Urinary bladder (tissue), 4 donors: Measurements from ENCODE around the gene SKI. TPM values are rescaled to one million over a fixed set of nuclear protein-coding genes. Genes with fewer than 3 reads are reported as not detected.

Source experiments
- DNase-seq: peaks from one replicate; pipeline ENCODE4 v3.0.0-alpha.2; 2015; ENCODE audit errors: extremely low spot score
- H3K27ac ChIP-seq: one replicate; pipeline ENCODE4 v1.5.1; 2013; ENCODE audit warnings: low read depth, mild to moderate bottlenecking, moderate library complexity
- H3K36me3 ChIP-seq: one replicate; pipeline ENCODE4 v1.6.1; 2013; ENCODE audit warnings: mild to moderate bottlenecking, moderate library complexity; ENCODE audit not compliant: insufficient read depth
- H3K4me1 ChIP-seq: one replicate; pipeline ENCODE4 v1.6.1; 2013; ENCODE audit warnings: mild to moderate bottlenecking, moderate library complexity; ENCODE audit not compliant: insufficient read depth
- H3K4me3 ChIP-seq: one replicate; pipeline ENCODE4 v1.5.1; 2013; ENCODE audit warnings: low read depth, low read length
- WGBS: extraction: QIAGEN DNeasy Blood & Tissue Kit; methylation state at CpG from one replicate; pipeline ENCODE4 v1.1.7; 2013; 5-methylcytosine and 5-hydroxymethylcytosine counted together
- polyA plus RNA-seq: library from polyadenylated mRNA; stranded (reverse); fragments of 200-250 nt; gene quantifications from one replicate; pipeline ENCODE4 v1.2.3, GENCODE V29; 2013
- total RNA-seq: library from RNA; depleted of rRNA; stranded (reverse); fragments of >200 nt; gene quantifications from one replicate; pipeline ENCODE4 v1.2.3, GENCODE V29; 2014
- donor health status: healthy with polysubstance abuse.
- donor health status: healthy.

SKI gene
- total RNA-seq, result 27.8 TPM
- polyA plus RNA-seq, result 60.5 TPM

- Histone ChIP-seq H3K4me3 (peak within 1 kb of the TSS; percentile 92), H3K36me3 (no peaks in the 10 kb centered on the region), H3K27ac (peak within 1 kb of the TSS; percentile 99), H3K4me1 (peaks cover 3% of the 10 kb centered on the region)
- no peak for DNase-seq
- WGBS, result under 1% methylated on average over 84 of the region's 100 CpGs
Measured at GRCh38 chr1:2228157-2228594, at the start of gene SKI. Gene SKI, plus strand, starts transcription at chr1:2228319. Its CDS starts 448 bp downstream, at chr1:2228767.

DNA sequence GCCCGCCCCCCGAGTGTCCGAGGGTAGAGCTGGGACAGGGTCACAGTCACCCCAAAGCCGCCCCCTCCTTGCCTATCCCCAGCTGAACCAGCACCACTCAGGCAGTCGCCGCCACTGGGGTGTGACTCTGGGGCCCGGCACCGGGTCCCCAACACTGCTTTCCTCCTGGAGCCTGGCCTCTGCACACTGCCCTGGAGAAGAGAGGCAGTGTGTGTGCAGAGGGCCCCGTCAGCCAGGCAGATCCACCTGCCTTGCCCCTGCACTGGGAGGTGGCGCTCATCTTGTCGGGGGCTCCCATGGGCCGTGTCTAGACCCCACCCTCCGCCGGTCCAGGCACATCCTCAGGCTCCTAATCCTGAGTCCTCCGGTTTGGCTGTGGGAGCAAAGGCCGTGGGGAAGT is 49.2 kb upstream of the SKI start:
- H3K36me3 ChIP-seq, result no peaks in the 10 kb centered on the region
- no peak overlapping the region for H3K27ac ChIP-seq
- no peaks in the 10 kb centered on the region for H3K4me1 ChIP-seq
- WGBS, result 90% methylated on average over 16 of the region's 16 CpGs
- DNase-seq, result no peak
- no peak overlapping the region for H3K4me3 ChIP-seq

- no peaks in the 10 kb centered on the region for H3K36me3 ChIP-seq
- H3K27ac ChIP-seq, result no peak overlapping the region
- no peak for DNase-seq
- WGBS, result 71% methylated on average over 28 of the region's 28 CpGs
- no peak overlapping the region for H3K4me3 ChIP-seq
- no peaks in the 10 kb centered on the region for H3K4me1 ChIP-seq
Measured at GRCh38 chr1:2179283-2180013, 48.7 kb upstream of the SKI start.

GRCh38 chr1:2180297-2181245 is 47.5 kb upstream of the SKI start:
- 90% methylated on average over 58 of the region's 58 CpGs for WGBS
- H3K27ac ChIP-seq, result no peak overlapping the region
- H3K4me3 ChIP-seq, result no peak overlapping the region
- no peaks in the 10 kb centered on the region for H3K4me1 ChIP-seq
- no peaks in the 10 kb centered on the region for H3K36me3 ChIP-seq
- DNase-seq, result no peak

GRCh38 chr1:2181271-2181670 is 46.8 kb upstream of the SKI start:
- H3K4me3 ChIP-seq, result no peak overlapping the region
- no peak overlapping the region for H3K27ac ChIP-seq
- H3K4me1 ChIP-seq, result no peaks in the 10 kb centered on the region
- H3K36me3 ChIP-seq, result no peaks in the 10 kb centered on the region
- 91% methylated on average over 14 of the region's 14 CpGs for WGBS
- no peak for DNase-seq

DNA sequence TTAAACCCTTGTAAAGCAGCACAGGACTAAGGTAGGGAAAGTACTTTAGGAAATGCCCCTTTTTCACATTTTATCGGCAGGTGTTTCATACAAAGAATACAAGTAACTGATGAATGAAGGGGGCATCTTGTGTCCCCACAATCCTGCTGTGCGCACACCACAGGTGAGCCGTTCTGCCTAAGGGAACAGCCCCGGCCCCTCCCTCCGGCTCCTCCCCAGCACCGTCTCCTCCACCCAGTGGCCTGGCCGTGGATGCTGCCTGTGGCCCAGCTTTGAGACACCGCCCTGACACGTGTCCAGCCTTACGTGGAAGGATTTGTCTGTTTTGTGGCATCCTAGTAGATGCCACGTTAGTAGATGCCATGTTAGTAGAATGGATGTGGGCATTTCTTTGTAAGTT is 46.4 kb upstream of the SKI start:
- H3K4me3 ChIP-seq, result no peak overlapping the region
- no peak for DNase-seq
- WGBS, result 93% methylated on average over 11 of the region's 11 CpGs
- no peaks in the 10 kb centered on the region for H3K4me1 ChIP-seq
- H3K27ac ChIP-seq, result no peak overlapping the region
- H3K36me3 ChIP-seq, result no peaks in the 10 kb centered on the region

- Histone ChIP-seq H3K4me1 (no peaks in the 10 kb centered on the region), H3K4me3 (no peak overlapping the region), H3K27ac (no peak overlapping the region), H3K36me3 (no peaks in the 10 kb centered on the region)
- DNase-seq, result no peak
- WGBS, result 97% methylated on average over 13 of the region's 13 CpGs
Measured at GRCh38 chr1:2182376-2182775, 45.7 kb upstream of the SKI start.

- Histone ChIP-seq H3K4me1 (no peaks in the 10 kb centered on the region), H3K4me3 (no peak overlapping the region), H3K27ac (no peak overlapping the region), H3K36me3 (no peaks in the 10 kb centered on the region)
- 87% methylated on average over 15 of the region's 15 CpGs for whole genome bisulfite sequencing
- no peak for DNase-seq
Measured at GRCh38 chr1:2183937-2184334, 44.2 kb upstream of the SKI start.

DNA sequence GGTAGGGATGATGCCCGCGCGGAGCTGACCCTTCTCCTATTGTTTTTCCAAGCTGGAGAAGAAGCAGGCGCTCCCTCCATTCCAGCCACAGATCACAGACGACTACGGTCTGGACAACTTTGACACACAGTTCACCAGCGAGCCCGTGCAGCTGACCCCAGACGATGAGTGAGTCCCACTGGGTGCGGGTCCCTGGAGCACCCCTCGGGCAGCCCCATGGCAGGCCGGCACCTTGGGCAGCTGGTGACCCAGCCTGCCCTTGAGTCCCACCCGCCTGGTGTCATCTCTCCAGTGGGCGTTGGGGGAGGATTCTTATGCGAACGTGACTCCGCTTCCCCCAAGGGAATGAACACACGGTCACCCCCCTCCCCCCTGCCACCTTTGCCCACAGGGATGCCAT is 43.6 kb upstream of the SKI start:
- 91% methylated on average over 18 of the region's 18 CpGs for WGBS
- DNase-seq, result no peak
- Histone ChIP-seq H3K4me3 (no peak overlapping the region), H3K27ac (no peak overlapping the region), H3K4me1 (no peaks in the 10 kb centered on the region), H3K36me3 (no peaks in the 10 kb centered on the region)

GRCh38 chr1:2184934-2185333 is 43.2 kb upstream of the SKI start:
- H3K4me3 ChIP-seq, result no peak overlapping the region
- no peak overlapping the region for H3K27ac ChIP-seq
- WGBS, result 93% methylated on average over 33 of the region's 33 CpGs
- no peak for DNase-seq
- no peaks in the 10 kb centered on the region for H3K36me3 ChIP-seq
- no peaks in the 10 kb centered on the region for H3K4me1 ChIP-seq

GRCh38 chr1:2185880-2186855 is 42.0 kb upstream of the SKI start:
- Histone ChIP-seq H3K36me3 (no peaks in the 10 kb centered on the region), H3K27ac (no peak overlapping the region), H3K4me1 (peaks cover 3% of the 10 kb centered on the region), H3K4me3 (no peak overlapping the region)
- DNase-seq, result no peak
- WGBS, result 92% methylated on average over 38 of the region's 38 CpGs

- H3K27ac ChIP-seq, result no peak overlapping the region
- no peak overlapping the region for H3K4me3 ChIP-seq
- peaks cover 4% of the 10 kb centered on the region for H3K4me1 ChIP-seq
- WGBS, result 90% methylated on average over 9 of the region's 9 CpGs
- no peaks in the 10 kb centered on the region for H3K36me3 ChIP-seq
- no peak for DNase-seq
Measured at GRCh38 chr1:2186901-2187300, 41.2 kb upstream of the SKI start.

DNA sequence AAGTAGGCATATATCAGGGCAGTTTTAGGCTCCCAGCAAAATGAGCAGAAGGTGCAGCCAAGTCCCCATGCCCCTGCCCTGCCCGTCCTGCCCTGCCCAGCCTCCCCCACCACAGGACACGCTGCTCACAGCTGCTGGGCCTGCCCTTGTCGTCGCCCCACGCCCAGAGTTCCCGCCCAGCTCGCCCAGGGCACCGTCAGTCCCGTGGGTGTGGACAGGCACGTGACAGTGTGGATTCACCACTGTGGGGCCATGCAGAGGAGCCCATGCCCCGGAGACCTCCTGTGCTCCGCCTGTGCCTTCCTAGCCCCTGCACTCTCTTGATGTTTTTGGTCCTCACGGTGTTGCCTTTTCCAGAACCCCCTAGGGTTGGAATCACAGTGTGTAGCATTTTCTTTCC is 40.5 kb upstream of the SKI start:
- peaks cover 4% of the 10 kb centered on the region for H3K4me1 ChIP-seq
- no peak overlapping the region for H3K4me3 ChIP-seq
- H3K27ac ChIP-seq, result no peak overlapping the region
- 80% methylated on average over 13 of the region's 13 CpGs for WGBS
- DNase-seq, result no peak
- H3K36me3 ChIP-seq, result no peaks in the 10 kb centered on the region
